ENCODE data around the gene PIGQ.

GRCh38 chr16:561957-562938, 7.5 kb upstream of the PIGQ start:
- no peak for TF ChIP-seq POLR2A (IDR thresholded peaks at IDR 0.05)
- TF ChIP-seq, protein P1, sequence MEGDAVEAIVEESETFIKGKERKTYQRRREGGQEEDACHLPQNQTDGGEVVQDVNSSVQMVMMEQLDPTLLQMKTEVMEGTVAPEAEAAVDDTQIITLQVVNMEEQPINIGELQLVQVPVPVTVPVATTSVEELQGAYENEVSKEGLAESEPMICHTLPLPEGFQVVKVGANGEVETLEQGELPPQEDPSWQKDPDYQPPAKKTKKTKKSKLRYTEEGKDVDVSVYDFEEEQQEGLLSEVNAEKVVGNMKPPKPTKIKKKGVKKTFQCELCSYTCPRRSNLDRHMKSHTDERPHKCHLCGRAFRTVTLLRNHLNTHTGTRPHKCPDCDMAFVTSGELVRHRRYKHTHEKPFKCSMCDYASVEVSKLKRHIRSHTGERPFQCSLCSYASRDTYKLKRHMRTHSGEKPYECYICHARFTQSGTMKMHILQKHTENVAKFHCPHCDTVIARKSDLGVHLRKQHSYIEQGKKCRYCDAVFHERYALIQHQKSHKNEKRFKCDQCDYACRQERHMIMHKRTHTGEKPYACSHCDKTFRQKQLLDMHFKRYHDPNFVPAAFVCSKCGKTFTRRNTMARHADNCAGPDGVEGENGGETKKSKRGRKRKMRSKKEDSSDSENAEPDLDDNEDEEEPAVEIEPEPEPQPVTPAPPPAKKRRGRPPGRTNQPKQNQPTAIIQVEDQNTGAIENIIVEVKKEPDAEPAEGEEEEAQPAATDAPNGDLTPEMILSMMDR (IDR thresholded peaks at IDR 0.05), result no peak
- TF ChIP-seq EP300 (IDR thresholded peaks at IDR 0.05; ENCODE audit: low read depth), result no peak
- no peak for TF ChIP-seq POLR2AphosphoS5 (IDR thresholded peaks at IDR 0.05)

All from transverse colon (tissue), 4 donors.